ENCODE results near the gene MICU2.

Gene MICU2

DNA sequence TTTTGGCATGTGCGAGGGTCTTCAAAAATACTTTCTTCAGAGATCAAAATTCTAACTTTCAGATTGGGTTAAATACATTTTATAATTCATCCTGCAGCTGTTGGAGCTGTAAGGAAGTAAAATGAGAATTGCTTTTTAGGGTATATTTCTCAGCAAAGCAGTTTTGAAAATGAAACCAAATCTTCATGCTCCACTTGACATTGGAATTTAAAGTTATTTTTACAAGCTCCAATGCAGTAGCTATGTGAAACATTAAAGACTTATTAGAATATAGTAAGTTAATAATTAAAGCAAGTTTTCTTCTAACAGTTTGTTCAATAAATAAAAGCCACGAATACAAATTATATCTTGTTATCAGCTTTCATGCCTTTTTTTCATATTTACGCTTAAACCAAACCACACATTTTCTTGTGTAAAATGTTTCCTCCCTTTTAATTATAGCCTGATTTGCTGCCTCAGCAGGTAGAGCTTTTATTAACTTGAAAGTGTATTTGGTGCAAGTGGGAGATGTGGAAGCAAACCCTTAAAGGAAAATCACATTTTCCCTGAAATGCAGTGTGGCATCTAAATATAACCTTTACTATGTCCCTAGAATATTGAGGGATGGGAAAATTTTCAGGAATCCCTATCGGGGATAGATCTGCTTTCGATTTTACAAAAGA is 12.4 kb upstream of the MICU2 start:
- H3K4me3 ChIP-seq (ENCODE audit: low read depth in 1 of 2, low read length in 2 of 2): no peak overlapping the region
- no peaks in the 10 kb centered on the region for H3K36me3 ChIP-seq (ENCODE audit: insufficient read depth, low read length)
- no peak overlapping the region for H3K27ac ChIP-seq (ENCODE audit: low read depth, low read length)
- H3K4me1 ChIP-seq (ENCODE audit: insufficient read depth, low read length): no peaks in the 10 kb centered on the region
- no peaks in the 10 kb centered on the region for H3K9me3 ChIP-seq (ENCODE audit: low read length)
- H3K27me3 ChIP-seq (ENCODE audit: control insufficient read depth in 1 of 2, insufficient read depth in 2 of 2, low read length in 2 of 2): no peaks in the 10 kb centered on the region
- H3K9ac ChIP-seq (ENCODE audit: low read length): no peak overlapping the region

DNA sequence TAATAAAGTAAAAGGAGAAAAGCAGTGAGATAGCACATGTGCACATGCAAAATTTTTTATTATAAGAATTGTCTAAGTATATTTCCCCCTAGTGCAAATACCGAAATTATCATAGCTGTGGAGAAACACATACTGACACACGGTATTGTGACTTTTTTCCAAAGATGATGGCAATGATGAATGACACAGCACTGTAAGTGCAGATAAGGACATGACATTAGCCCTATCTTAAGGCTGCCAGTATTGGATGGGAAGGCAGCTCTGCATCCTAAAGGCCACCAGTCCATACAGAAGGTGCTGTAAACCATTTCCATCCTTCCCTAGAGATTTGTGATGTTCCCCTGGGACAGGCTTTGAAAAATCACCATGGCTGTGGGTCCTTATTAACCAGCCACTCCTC is 11.5 kb upstream of the MICU2 start:
- no peaks in the 10 kb centered on the region for H3K36me3 ChIP-seq (ENCODE audit: insufficient read depth, low read length)
- no peaks in the 10 kb centered on the region for H3K9me3 ChIP-seq (ENCODE audit: low read length)
- H3K27ac ChIP-seq (ENCODE audit: low read depth, low read length): no peak overlapping the region
- no peak overlapping the region for H3K9ac ChIP-seq (ENCODE audit: low read length)
- H3K4me3 ChIP-seq (ENCODE audit: low read depth in 1 of 2, low read length in 2 of 2): no peak overlapping the region
- no peaks in the 10 kb centered on the region for H3K4me1 ChIP-seq (ENCODE audit: insufficient read depth, low read length)
- no peaks in the 10 kb centered on the region for H3K27me3 ChIP-seq (ENCODE audit: control insufficient read depth in 1 of 2, insufficient read depth in 2 of 2, low read length in 2 of 2)

DNA sequence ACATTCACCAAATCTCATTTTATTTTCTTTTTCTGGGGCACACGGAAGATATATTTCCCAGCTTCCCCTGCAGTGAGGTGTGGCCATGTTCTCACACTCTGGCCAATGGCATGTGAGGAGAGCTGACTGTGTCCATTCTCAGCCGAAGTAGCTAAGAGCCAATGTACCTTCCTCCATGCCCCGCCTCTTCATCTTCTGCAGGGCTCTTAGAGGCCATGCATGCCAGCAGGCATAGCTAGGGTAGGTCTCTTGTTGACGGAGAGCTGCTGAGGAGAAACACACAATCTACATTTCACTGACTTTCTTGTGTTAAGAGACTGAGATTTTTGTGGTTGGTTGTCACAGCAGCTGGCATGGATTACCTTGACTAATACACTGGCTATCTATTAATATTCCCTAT is 9.8 kb upstream of the MICU2 start:
- Histone ChIP-seq H3K27ac (ENCODE audit: low read depth, low read length) (no peak overlapping the region), H3K27me3 (ENCODE audit: control insufficient read depth in 1 of 2, insufficient read depth in 2 of 2, low read length in 2 of 2) (no peaks in the 10 kb centered on the region), H3K4me3 (ENCODE audit: low read depth in 1 of 2, low read length in 2 of 2) (no peak overlapping the region), H3K36me3 (ENCODE audit: insufficient read depth, low read length) (no peaks in the 10 kb centered on the region), H3K9ac (ENCODE audit: low read length) (no peak overlapping the region), H3K4me1 (ENCODE audit: insufficient read depth, low read length) (no peaks in the 10 kb centered on the region), H3K9me3 (ENCODE audit: low read length) (no peaks in the 10 kb centered on the region)

DNA sequence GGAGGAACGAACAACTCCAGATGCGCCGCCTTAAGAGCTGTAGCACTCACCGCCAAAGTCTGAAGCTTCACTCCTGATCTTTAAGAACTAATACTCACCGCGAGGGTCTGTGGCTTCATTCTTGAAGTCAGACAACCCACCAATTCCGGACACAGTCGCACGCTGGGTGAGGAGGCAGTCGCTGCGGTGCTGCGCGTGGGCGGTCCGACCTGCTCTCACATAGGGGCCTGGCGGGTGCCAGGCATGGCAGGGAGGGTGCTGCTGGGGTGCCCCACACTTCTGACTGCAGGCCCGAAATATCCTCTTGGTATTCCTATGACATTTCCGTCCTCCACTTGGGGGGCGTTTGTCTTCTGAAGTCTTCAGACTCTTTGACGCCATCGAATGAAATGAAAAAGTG is 7.4 kb upstream of the MICU2 start:
- no peaks in the 10 kb centered on the region for H3K36me3 ChIP-seq (ENCODE audit: insufficient read depth, low read length)
- H3K9me3 ChIP-seq (ENCODE audit: low read length): no peaks in the 10 kb centered on the region
- H3K4me3 ChIP-seq (ENCODE audit: low read depth in 1 of 2, low read length in 2 of 2): no peak overlapping the region
- no peak overlapping the region for H3K9ac ChIP-seq (ENCODE audit: low read length)
- no peaks in the 10 kb centered on the region for H3K4me1 ChIP-seq (ENCODE audit: insufficient read depth, low read length)
- H3K27me3 ChIP-seq (ENCODE audit: control insufficient read depth in 1 of 2, insufficient read depth in 2 of 2, low read length in 2 of 2): no peaks in the 10 kb centered on the region
- H3K27ac ChIP-seq (ENCODE audit: low read depth, low read length): no peak overlapping the region

DNA sequence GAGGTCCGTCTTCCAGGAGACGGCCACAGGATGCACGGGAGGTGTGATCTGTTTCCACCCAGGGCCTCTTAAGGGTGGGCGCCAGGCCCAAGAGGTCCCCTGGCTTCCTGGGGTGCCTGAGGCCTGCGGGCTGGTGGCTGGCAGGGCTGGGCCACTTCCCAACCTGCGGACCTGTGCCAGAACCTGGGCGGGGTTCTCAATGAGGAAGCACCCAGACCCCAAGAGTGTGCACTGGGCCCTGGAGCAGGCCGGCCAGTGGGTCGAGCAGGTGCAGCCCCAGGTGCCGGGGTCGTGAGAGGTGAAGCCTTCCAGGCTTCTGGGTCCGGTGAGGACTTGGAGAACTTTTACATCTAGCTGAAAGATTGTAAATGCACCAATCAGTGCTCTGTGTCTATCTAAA is 6.7 kb upstream of the MICU2 start:
- H3K4me1 ChIP-seq (ENCODE audit: insufficient read depth, low read length): no peaks in the 10 kb centered on the region
- no peaks in the 10 kb centered on the region for H3K27me3 ChIP-seq (ENCODE audit: control insufficient read depth in 1 of 2, insufficient read depth in 2 of 2, low read length in 2 of 2)
- H3K36me3 ChIP-seq (ENCODE audit: insufficient read depth, low read length): no peaks in the 10 kb centered on the region
- H3K27ac ChIP-seq (ENCODE audit: low read depth, low read length): no peak overlapping the region
- no peak overlapping the region for H3K4me3 ChIP-seq (ENCODE audit: low read depth in 1 of 2, low read length in 2 of 2)
- H3K9ac ChIP-seq (ENCODE audit: low read length): no peak overlapping the region
- no peaks in the 10 kb centered on the region for H3K9me3 ChIP-seq (ENCODE audit: low read length)

DNA sequence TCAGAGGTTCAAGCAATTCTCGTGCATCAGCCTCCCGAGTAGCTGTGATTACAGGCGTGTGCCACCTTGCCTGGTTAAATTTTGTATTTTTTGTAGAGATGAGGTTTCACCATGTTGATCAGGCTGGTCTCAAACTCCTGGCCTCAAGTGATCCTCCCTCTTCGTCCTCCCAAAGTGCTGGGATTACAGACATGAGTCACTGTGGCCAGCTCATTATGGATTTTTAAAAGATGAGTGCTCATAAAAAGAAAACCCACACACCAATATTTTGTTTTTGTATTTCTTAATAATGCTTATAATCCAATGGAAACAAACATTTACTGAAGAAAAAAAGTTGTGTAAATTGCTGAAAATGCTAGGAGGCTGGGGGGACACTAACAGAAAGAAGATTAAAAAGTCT is 5.0 kb upstream of the MICU2 start:
- Histone ChIP-seq H3K27ac (ENCODE audit: low read depth, low read length) (no peak overlapping the region), H3K4me1 (ENCODE audit: insufficient read depth, low read length) (peaks cover 4% of the 10 kb centered on the region), H3K9ac (ENCODE audit: low read length) (no peak overlapping the region), H3K4me3 (ENCODE audit: low read depth in 1 of 2, low read length in 2 of 2) (no peak overlapping the region), H3K36me3 (ENCODE audit: insufficient read depth, low read length) (no peaks in the 10 kb centered on the region), H3K9me3 (ENCODE audit: low read length) (no peaks in the 10 kb centered on the region), H3K27me3 (ENCODE audit: control insufficient read depth in 1 of 2, insufficient read depth in 2 of 2, low read length in 2 of 2) (no peaks in the 10 kb centered on the region)

DNA sequence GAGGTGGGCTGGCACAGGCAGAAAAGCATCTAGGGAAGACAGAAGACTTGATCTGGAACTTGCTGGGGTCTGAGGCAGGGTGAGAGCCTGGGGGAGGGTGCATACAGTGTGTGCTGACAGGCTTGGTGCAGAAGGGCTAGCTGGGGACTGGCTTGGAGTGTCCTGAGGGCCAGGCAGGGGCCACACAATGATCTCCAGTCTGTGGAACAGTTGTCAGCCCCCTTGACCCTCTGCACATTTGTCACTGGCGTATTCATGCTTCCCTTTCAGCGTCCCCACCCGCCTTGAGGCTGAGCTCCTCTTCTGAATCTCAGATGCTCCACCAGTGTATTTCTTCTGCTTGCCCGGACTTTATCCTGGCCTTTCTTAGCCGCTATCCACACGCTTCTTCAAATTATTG is 2.8 kb upstream of the MICU2 start:
- Histone ChIP-seq H3K36me3 (ENCODE audit: insufficient read depth, low read length) (no peaks in the 10 kb centered on the region), H3K9ac (ENCODE audit: low read length) (no peak overlapping the region), H3K27me3 (ENCODE audit: control insufficient read depth in 1 of 2, insufficient read depth in 2 of 2, low read length in 2 of 2) (no peaks in the 10 kb centered on the region), H3K4me3 (ENCODE audit: low read depth in 1 of 2, low read length in 2 of 2) (no peak overlapping the region), H3K4me1 (ENCODE audit: insufficient read depth, low read length) (peaks cover 4% of the 10 kb centered on the region), H3K27ac (ENCODE audit: low read depth, low read length) (no peak overlapping the region), H3K9me3 (ENCODE audit: low read length) (no peaks in the 10 kb centered on the region)

DNA sequence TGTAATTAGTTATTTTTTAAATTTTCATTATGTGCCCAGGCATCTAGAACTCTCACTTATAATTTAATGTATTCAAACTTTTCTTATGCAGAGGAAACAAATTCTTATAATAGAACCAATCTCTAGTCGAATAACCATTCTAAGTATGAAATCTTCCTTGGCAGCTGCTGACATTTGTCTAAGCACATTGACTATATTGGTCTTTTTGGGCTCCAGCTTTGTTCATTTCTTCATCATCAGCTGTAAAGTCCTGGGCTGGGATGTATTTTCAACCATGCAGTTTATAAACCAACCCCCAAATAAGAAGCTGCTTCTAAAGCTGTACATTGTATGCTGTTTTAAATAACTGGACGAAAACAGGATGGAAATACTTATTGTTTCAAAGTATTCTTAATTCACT is 2.3 kb upstream of the MICU2 start:
- Histone ChIP-seq H3K4me1 (ENCODE audit: insufficient read depth, low read length) (peaks cover 4% of the 10 kb centered on the region), H3K27ac (ENCODE audit: low read depth, low read length) (no peak overlapping the region), H3K27me3 (ENCODE audit: control insufficient read depth in 1 of 2, insufficient read depth in 2 of 2, low read length in 2 of 2) (no peaks in the 10 kb centered on the region), H3K4me3 (ENCODE audit: low read depth in 1 of 2, low read length in 2 of 2) (no peak overlapping the region), H3K36me3 (ENCODE audit: insufficient read depth, low read length) (no peaks in the 10 kb centered on the region), H3K9ac (ENCODE audit: low read length) (no peak overlapping the region), H3K9me3 (ENCODE audit: low read length) (no peaks in the 10 kb centered on the region)

DNA sequence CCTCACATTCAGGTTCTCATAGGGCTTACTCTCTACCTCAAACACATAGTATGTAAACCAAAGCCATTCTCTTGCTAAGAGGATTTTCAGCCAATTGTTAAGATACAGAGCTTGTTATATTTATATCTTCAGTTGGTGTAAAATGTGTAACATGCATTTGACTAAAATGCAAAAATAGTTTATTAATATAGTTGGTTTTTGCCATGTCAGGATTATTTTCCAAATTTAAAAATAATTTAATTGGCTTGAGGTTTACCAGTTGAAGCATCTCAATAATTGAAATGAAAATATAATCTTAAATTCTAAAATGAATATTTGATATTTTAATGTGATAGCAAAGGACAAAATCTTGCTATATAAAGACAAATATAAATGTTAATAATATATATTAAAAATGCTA is 7.2 kb downstream of the MICU2 start:
- Histone ChIP-seq H3K27ac (ENCODE audit: low read depth, low read length) (no peak overlapping the region), H3K27me3 (ENCODE audit: control insufficient read depth in 1 of 2, insufficient read depth in 2 of 2, low read length in 2 of 2) (no peaks in the 10 kb centered on the region), H3K9ac (ENCODE audit: low read length) (no peak overlapping the region), H3K4me3 (ENCODE audit: low read depth in 1 of 2, low read length in 2 of 2) (no peak overlapping the region), H3K9me3 (ENCODE audit: low read length) (no peaks in the 10 kb centered on the region), H3K36me3 (ENCODE audit: insufficient read depth, low read length) (no peaks in the 10 kb centered on the region), H3K4me1 (ENCODE audit: insufficient read depth, low read length) (no peaks in the 10 kb centered on the region)

DNA sequence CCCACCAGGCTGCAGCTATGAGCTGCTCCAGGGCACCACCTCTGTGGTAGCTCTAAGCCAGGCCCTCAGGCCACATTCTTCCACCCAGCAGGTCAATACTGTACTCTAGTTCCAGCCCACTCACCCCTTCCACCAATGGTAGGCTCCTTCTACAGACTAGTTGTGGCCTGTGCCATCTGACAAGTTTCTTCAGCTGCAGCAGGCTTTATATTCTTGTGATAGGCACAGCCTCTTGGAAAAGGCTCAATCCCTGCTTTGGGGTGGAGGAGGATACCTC is 8.5 kb downstream of the MICU2 start:
- H3K4me3 ChIP-seq (ENCODE audit: low read depth in 1 of 2, low read length in 2 of 2): no peak overlapping the region
- no peaks in the 10 kb centered on the region for H3K9me3 ChIP-seq (ENCODE audit: low read length)
- H3K27ac ChIP-seq (ENCODE audit: low read depth, low read length): no peak overlapping the region
- no peaks in the 10 kb centered on the region for H3K27me3 ChIP-seq (ENCODE audit: control insufficient read depth in 1 of 2, insufficient read depth in 2 of 2, low read length in 2 of 2)
- H3K36me3 ChIP-seq (ENCODE audit: insufficient read depth, low read length): no peaks in the 10 kb centered on the region
- H3K9ac ChIP-seq (ENCODE audit: low read length): no peak overlapping the region
- H3K4me1 ChIP-seq (ENCODE audit: insufficient read depth, low read length): no peaks in the 10 kb centered on the region

DNA sequence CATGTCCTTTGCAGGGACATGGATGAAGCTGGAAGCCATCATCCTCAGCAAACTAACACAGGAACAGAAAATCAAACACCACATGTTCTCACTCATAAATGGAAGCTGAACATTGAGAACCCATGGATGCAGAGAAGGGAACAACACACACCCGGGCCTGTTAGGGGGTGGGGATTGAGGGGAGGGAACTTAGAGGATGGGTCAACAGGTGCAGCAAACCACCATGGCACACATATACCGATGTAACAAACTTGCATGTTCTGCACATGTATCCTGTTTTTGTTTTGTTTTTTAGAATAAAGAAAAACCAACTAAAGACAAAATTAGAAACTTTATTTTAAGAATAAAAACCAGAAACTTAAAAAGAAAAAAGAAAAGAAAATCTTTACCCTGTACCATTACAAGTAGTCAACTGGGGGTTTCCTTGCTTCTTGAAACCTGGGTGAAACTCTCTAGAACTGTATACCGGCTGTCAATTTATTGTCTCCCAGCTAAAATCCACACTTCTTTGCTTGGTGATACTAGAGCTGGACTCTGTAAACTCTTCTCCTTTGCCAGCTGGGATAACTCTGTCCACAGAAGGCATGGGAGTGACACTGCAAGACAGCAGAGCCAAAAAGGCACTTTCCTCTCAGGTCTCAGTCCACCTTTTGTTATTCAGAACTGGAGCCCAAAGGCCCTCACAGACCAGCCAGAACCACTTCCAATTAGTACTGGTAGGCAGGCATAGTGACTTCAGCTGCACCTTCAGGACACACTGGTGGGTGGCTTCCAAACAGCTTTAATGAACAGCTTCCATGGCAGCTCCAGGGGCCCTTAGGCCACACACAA is 9.0 kb downstream of the MICU2 start:
- no peaks in the 10 kb centered on the region for H3K4me1 ChIP-seq (ENCODE audit: insufficient read depth, low read length)

More for the DNA sequence above, 9.0 kb downstream of the MICU2 start:
- Histone ChIP-seq H3K9ac (ENCODE audit: low read length) (no peak overlapping the region), H3K36me3 (ENCODE audit: insufficient read depth, low read length) (no peaks in the 10 kb centered on the region), H3K27ac (ENCODE audit: low read depth, low read length) (no peak overlapping the region), H3K9me3 (ENCODE audit: low read length) (no peaks in the 10 kb centered on the region), H3K27me3 (ENCODE audit: control insufficient read depth in 1 of 2, insufficient read depth in 2 of 2, low read length in 2 of 2) (no peaks in the 10 kb centered on the region), H3K4me3 (ENCODE audit: low read depth in 1 of 2, low read length in 2 of 2) (no peak overlapping the region)
